ENCODE measurements around the gene METTL21A.
"Not testable (repeated sequence)": the region's sequence is repeated elsewhere in the genome, so short reads cannot be mapped to it uniquely, and the experiment has no call there.

The METTL21A gene

DNA sequence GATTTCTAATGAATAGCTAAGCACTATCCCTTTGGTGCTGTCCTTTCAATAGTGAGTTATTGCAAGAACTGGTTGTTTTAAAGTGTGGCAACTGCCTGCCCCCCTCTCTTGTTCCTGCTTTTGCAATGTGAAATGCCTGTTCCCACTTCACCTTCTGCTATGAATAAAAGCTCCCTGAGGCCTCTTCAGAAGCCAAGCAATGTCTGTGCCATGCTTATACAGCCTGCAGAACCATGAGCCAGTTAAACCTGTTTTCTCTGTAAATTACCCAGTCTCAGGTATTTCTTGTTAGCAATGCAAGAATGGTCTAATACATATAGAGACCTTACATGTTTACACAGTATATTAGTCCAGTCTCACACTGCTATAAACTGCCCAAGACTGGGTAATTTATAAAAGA is 15.0 kb upstream of the METTL21A start:
- TF ChIP-seq, protein P1, sequence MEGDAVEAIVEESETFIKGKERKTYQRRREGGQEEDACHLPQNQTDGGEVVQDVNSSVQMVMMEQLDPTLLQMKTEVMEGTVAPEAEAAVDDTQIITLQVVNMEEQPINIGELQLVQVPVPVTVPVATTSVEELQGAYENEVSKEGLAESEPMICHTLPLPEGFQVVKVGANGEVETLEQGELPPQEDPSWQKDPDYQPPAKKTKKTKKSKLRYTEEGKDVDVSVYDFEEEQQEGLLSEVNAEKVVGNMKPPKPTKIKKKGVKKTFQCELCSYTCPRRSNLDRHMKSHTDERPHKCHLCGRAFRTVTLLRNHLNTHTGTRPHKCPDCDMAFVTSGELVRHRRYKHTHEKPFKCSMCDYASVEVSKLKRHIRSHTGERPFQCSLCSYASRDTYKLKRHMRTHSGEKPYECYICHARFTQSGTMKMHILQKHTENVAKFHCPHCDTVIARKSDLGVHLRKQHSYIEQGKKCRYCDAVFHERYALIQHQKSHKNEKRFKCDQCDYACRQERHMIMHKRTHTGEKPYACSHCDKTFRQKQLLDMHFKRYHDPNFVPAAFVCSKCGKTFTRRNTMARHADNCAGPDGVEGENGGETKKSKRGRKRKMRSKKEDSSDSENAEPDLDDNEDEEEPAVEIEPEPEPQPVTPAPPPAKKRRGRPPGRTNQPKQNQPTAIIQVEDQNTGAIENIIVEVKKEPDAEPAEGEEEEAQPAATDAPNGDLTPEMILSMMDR (IDR thresholded peaks at IDR 0.05; ENCODE audit: insufficient read depth, low read depth, low read length, missing control alignments), result no peak
- DNase-seq (ENCODE audit: low read depth), result no peak
- no peak overlapping the region for H3K4me3 ChIP-seq (ENCODE audit: low read depth, low read length)

- DNase-seq (ENCODE audit: low read depth); H3K4me3 ChIP-seq (ENCODE audit: low read depth, low read length): not testable (repeated sequence)
Measured at GRCh38 chr2:207639288-207639687, 14.1 kb upstream of the METTL21A start.

DNA sequence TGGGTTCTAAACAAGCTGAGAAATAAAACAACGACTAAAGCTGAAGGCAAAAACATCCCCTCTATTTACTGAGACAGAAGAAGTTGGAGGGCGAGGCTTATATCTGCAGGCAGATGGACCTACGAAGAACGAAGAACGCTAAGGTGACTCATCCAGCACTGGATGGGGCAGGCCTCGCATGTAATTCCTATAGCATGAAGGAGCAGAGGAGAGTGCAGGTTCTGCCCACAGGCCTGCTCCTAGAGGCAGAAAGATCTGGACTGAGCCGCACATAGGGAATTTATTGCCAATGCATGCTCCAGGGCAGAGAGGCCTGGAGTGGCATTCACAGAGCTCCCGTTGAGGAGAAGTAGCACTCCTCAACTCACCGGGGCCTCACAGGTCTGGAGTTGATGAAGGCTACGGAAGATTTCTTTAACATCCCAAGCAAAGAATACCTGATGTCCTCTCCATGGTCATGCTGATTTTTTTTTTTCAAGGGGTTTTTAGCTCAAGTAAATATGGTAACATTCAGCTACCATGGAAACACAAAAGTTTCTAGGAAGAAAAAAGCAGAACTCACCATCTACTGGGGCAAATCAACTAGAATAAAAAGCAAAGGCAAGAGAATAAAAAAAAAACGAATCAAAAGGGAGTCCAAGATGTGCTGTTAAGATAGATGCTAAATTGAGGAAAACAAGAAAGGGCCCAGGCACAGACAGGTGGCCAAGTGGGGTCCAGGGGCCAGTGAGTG is 10.4 kb upstream of the METTL21A start:
- no peak overlapping the region for H3K4me3 ChIP-seq (ENCODE audit: low read depth, low read length)
- TF ChIP-seq, protein P1 (IDR thresholded peaks at IDR 0.05; ENCODE audit: insufficient read depth, low read depth, low read length, missing control alignments), result no peak
- DNase-seq (ENCODE audit: low read depth), result no peak

- H3K4me3 ChIP-seq (ENCODE audit: low read depth, low read length), result no peak overlapping the region
- no peak for DNase-seq (ENCODE audit: low read depth)
- TF ChIP-seq, protein P1 (IDR thresholded peaks at IDR 0.05; ENCODE audit: insufficient read depth, low read depth, low read length, missing control alignments), result no peak
Measured at GRCh38 chr2:207633686-207634085, 8.5 kb upstream of the METTL21A start.

GRCh38 chr2:207632575-207633493 is 7.6 kb upstream of the METTL21A start:
- TF ChIP-seq, protein P1 (IDR thresholded peaks at IDR 0.05; ENCODE audit: insufficient read depth, low read depth, low read length, missing control alignments), result no peak
- no peak overlapping the region for H3K4me3 ChIP-seq (ENCODE audit: low read depth, low read length)
- no peak for DNase-seq (ENCODE audit: low read depth)

- H3K4me3 ChIP-seq (ENCODE audit: low read depth, low read length), result no peak overlapping the region
- TF ChIP-seq, protein P1 (IDR thresholded peaks at IDR 0.05; ENCODE audit: insufficient read depth, low read depth, low read length, missing control alignments), result no peak
- DNase-seq (ENCODE audit: low read depth), result no peak
Measured at GRCh38 chr2:207630491-207630890, 5.3 kb upstream of the METTL21A start.

- H3K4me3 ChIP-seq (ENCODE audit: low read depth, low read length), result no peak overlapping the region
- DNase-seq (ENCODE audit: low read depth), result no peak
- TF ChIP-seq, protein P1 (IDR thresholded peaks at IDR 0.05; ENCODE audit: insufficient read depth, low read depth, low read length, missing control alignments), result no peak
Measured at GRCh38 chr2:207629553-207629952, 4.4 kb upstream of the METTL21A start.

Data from GM12865 (cell line).